Measurements from ENCODE around the gene EIF4EBP3.
"Not testable (repeated sequence)": the region's sequence is repeated elsewhere in the genome, so short reads cannot be mapped to it uniquely, and the experiment has no call there.

The EIF4EBP3 gene

GRCh38 chr5:140579188-140579747, 31.8 kb downstream of the EIF4EBP3 start:
- DNase-seq (ENCODE audit: low read depth), result not testable (repeated sequence)

GRCh38 chr5:140587495-140587894, 40.0 kb downstream of the EIF4EBP3 start:
- DNase-seq (ENCODE audit: low read depth), result no peak

GRCh38 chr5:140588311-140589070, 41.0 kb downstream of the EIF4EBP3 start:
- no peak for DNase-seq (ENCODE audit: low read depth)

GRCh38 chr5:140590861-140591260, 43.4 kb downstream of the EIF4EBP3 start:
- no peak for DNase-seq (ENCODE audit: low read depth)

- no peak for DNase-seq (ENCODE audit: low read depth)
Observed at GRCh38 chr5:140591747-140592372, 44.4 kb downstream of the EIF4EBP3 start.

- DNase-seq (ENCODE audit: low read depth), result not testable (repeated sequence)
Observed at GRCh38 chr5:140593070-140593469, 45.6 kb downstream of the EIF4EBP3 start.

- no peak for DNase-seq (ENCODE audit: low read depth)
Observed at GRCh38 chr5:140594169-140594568, 46.7 kb downstream of the EIF4EBP3 start.

- DNase-seq (ENCODE audit: low read depth), result no peak
Observed at GRCh38 chr5:140595538-140596300, 48.3 kb downstream of the EIF4EBP3 start.

- no peak for DNase-seq (ENCODE audit: low read depth)
Observed at GRCh38 chr5:140596321-140596741, 48.9 kb downstream of the EIF4EBP3 start.

GRCh38 chr5:140598836-140599235, 51.4 kb downstream of the EIF4EBP3 start:
- DNase-seq (ENCODE audit: low read depth), result no peak

Data from stimulated activated CD8-positive, alpha-beta memory T cell treated with anti-CD3 and anti-CD28 coated beads, Interleukin-15, amount 100 ng/mL, for 24 hours (primary cell).